ENCODE data around the gene PARD3. TPM values are rescaled to one million over a fixed set of nuclear protein-coding genes. Genes with fewer than 3 reads are reported as not detected.
A peak's percentile ranks its signal among the peaks of the same experiment; 100 is the strongest.
"Not testable (repeated sequence)": the region's sequence is repeated elsewhere in the genome, so short reads cannot be mapped to it uniquely, and the experiment has no call there.

Gene PARD3
- total RNA-seq, 1 experiment from 2014 or later: 30.0 TPM

DNA sequence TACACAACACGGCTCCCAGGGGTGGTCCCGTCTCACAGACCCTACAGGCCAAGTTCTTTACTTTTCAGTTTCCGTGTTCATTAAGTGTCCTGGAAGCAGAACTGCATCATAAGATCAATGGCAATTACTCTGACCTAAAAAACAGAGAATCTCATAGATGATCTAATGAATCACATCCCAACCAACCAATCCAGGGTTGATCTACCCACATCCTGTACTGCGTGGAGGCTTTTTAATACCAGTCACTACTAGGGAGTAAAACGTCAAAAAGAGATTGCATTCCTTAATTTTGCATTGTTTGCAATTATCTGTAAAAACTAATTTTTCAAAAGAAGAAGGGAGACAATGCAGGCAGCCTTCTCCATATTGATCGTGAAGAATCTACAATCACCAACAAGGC is 72.6 kb downstream of the PARD3 start:
- no peak for DNase-seq (ENCODE audit: low read depth)

DNA sequence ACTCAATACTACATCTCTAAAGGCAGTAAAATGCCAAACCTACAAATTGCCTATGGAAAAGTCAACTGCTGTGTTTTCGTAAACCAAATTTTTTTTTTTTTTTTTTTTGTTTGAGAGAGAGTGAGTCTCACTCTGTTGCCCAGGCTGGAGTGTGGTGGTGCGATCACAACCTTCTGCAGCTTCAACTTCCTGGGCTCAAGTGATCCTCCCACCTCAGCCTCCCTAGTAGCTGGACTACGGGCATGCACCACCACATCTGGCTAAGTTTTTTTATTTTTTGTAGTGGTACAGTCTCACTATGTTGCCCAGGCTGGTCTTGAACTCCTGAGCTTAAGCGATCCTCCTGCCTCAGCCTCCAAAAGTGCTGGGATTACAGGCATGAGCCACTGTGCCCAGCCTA is 74.0 kb downstream of the PARD3 start:
- not testable (repeated sequence) for DNase-seq (ENCODE audit: low read depth)

GRCh38 chr10:34740321-34740720 is 74.8 kb downstream of the PARD3 start:
- DNase-seq (ENCODE audit: low read depth): no peak

GRCh38 chr10:34739915-34740314 is 75.2 kb downstream of the PARD3 start:
- DNase-seq (ENCODE audit: low read depth): peak; percentile 94

GRCh38 chr10:34737772-34738169 is 77.3 kb downstream of the PARD3 start:
- no peak for DNase-seq (ENCODE audit: low read depth)

GRCh38 chr10:34736976-34737771 is 77.9 kb downstream of the PARD3 start:
- no peak for DNase-seq (ENCODE audit: low read depth)

DNA sequence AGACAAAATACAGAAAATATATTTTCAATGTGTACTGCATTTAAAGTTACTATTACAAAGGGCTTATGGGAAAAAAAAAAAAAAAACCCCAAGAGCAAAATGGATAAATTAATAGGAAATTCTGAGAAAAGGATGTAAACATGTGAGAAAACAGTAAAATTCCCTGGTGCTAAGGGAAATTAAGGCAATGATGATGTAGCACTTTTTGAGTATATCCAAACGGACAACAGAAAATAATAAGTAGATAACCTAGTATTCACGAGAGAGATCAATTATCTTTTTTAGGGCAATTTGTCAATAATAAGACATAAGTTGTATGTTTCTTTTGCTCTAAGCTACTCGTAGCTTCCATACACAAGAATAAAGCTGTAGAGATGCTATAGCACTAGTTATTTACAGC is 80.2 kb downstream of the PARD3 start:
- no peak for DNase-seq (ENCODE audit: low read depth)

GRCh38 chr10:34732926-34733325 is 82.2 kb downstream of the PARD3 start:
- DNase-seq (ENCODE audit: low read depth): peak; percentile 39

- peak; percentile 60 for DNase-seq (ENCODE audit: low read depth)
These were observed 83.0 kb downstream of the PARD3 start for GRCh38 chr10:34731885-34732701.

DNA sequence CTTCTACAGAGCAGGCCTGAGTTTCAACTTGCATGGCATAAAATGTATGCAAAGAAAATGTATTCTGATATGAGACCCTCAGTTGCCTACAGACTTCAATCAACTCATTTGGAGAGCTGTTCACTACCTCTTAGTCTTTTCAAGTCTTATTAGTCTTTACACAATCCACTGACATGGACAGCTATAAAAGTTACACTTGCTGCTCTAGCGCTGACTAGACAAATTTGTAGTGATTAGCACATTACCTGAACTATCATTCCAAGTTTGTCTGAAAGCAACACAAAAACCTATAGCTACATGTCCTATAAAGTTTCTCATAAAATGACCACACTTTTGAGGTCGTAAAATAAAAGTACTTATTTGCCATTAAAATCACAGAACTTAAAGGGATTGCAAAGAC is 83.9 kb downstream of the PARD3 start:
- no peak for DNase-seq (ENCODE audit: low read depth)

DNA sequence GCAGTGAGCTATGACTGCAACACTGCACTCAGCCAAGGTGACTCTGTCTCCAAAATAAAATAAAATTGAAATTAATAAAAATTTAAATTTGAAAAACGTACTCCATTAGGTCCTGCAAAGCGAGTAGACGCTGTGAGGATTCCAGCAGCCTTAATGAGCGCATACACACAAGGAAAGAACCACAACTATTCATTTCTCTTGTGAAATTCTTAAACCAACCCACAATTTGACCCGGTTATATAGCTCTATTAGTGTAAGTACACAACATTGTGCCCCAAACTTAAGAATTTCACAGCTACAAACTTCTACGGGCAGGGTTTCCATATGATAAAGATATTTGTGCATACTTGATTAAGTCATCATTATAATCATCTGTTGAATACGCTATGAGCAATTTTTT is 84.4 kb downstream of the PARD3 start:
- no peak for DNase-seq (ENCODE audit: low read depth)

- DNase-seq (ENCODE audit: low read depth): no peak
These were observed 85.5 kb downstream of the PARD3 start for GRCh38 chr10:34729619-34730018.

DNA sequence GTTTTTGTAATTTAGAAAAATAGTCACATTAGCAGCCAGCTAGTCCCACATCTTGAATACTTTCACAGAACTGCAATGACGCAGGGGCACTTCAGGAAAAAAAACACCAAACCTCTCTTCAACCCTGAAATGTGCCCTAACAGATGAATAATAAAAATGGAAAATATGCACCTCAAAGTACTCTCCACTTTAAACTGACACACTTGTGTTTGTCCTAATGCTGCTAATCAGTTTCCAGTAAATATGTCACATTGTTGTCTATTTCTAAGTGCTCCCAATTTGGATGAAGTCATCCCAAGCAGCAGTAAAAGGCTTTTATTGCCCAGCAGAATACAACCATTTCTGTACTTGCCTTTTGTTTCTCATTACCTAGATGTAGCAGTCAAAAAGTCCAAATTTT is 86.7 kb downstream of the PARD3 start:
- DNase-seq (ENCODE audit: low read depth): no peak

- no peak for DNase-seq (ENCODE audit: low read depth)
These were observed 87.5 kb downstream of the PARD3 start for GRCh38 chr10:34727595-34728033.

DNA sequence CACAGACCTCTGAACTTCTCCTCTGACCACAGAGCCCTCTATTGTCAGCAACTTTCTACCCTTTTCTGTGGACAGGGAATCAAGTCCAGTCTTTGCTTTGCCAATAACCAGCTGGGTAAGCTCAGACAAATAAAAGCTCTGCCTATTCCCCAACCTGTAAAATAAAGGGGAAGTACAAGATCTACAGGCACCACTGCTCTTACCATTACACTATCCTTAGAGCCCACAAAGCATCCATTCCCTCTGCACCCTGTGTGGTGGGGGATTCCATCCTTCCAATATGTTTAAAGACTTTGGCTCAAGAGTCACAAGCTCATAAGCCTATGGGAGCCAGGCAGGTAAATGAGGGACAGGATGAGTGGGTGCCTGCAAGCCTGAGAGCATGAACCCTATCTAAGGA is 88.2 kb downstream of the PARD3 start:
- no peak for DNase-seq (ENCODE audit: low read depth)

- DNase-seq (ENCODE audit: low read depth): peak; percentile 74
These were observed 91.3 kb downstream of the PARD3 start for GRCh38 chr10:34723750-34724149.

DNA sequence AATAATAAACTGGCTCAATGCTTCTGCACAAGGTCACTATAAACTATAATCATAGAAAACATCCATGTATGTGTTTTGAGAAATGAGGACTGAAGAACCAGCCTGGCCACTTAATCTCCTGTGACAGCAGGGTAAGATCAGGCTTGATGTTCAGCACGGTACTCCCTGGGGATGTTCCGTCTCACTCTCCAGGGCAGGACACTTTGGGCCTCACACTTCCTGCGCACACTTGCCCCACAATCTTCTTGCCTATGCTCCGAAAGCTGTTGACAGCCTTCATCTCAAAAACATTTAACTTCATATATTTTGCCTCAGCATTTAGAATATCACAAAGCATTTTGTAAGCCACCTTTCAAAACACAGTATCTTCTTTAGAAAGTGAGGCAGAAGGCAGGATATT is 92.7 kb downstream of the PARD3 start:
- DNase-seq (ENCODE audit: low read depth): no peak

DNA sequence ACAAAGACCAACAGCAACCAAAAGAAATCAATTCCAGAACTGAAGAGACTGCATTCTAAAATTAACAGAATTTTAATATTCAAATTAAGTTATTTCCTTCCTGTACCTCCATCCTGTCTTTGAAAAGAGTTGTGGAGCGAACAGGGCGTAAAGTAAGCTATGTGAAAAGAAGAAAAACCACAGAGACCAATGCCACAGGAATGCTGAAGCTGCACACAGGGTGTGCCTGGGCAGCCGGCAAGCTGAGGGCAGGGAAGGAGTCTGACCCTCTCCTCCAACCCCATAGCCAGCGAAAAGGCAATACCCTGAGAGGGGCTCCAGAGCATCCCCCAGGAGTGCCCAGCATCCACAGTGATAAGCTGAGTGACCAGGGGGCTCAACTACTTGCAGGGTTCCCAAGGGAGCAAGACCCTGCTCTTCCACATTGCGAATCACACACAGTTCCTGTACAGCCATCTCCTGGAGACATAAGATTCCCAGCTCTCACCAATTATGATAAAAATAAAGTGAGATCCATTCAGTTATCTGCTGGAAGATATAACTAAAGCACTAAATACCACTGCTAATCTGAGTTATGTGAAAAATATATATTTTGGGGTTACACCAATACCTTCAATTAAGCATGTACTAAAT is 93.8 kb downstream of the PARD3 start:
- DNase-seq (ENCODE audit: low read depth): peak; percentile 79

- no peak for DNase-seq (ENCODE audit: low read depth)
These were observed 95.3 kb downstream of the PARD3 start for GRCh38 chr10:34719746-34720145.

DNA sequence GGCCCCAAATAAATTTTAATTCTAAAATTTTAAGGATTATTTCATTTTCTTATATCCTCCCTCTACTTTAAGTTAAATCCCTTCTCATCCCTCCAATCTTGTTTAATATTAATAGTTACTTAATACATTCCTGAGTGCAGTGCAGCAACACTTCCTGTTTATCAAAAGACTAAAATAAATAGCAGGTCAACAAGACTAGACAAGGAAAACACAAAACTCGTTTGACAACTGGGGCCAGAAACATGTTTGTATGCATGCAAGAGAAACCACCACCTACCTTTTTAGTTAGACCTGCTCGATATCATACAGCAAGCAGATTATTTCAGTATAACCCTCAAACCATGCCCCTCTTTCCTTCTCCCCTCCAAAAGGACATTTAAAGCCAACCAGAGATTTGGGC is 95.8 kb downstream of the PARD3 start:
- no peak for DNase-seq (ENCODE audit: low read depth)

- DNase-seq (ENCODE audit: low read depth): no peak
These were observed 97.7 kb downstream of the PARD3 start for GRCh38 chr10:34717429-34717828.

DNA sequence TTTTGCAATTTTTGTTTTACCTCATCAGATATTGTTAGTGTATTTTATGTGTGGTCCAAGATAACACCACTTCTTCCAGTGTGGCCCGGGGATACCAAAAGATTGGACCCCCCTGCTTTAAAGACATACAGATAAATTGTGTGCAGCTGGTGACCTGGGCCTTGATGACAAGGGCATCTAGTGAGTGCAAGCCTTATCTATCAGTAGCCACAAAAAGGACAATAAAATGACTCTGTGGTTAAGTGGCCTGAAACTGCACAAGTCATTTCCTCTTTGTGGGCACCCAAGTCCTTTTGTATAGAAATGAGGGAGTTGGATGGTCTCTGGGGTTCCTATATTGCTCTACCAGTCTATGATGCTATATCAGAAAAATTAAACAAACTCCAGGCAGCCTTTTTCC is 98.1 kb downstream of the PARD3 start:
- DNase-seq (ENCODE audit: low read depth): peak; percentile 74

DNA sequence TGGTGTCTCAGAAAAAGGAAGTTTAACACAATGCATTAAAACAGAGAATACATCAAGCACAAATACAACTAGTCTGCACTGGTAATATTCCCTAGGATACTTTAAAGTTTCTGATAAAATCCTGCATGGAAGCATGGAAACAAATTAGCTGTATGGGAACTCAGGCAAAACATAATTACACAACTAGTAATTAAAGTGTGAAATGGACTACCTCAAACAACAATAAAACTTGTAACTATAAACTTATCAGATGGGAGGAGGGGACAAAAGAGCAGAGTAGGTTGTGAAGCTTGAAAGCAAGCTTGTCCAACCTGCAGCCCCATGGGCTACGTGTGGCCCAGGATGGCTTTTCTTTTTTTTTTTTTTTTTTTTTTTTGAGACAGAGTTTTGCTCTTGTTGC is 98.9 kb downstream of the PARD3 start:
- DNase-seq (ENCODE audit: low read depth): no peak

All from RPMI7951 (cell line).